Dedifferentiated amniotic fluid mesenchymal stem cell (primary cell): ENCODE measurements around the gene RNF26.

Experiments
- DNase-seq: peaks from one replicate; pipeline ENCODE4 v3.0.0-alpha.2; 2016; ENCODE audit errors: extremely low spot score

The RNF26 gene

GRCh38 chr11:119355091-119355843 lies 20.9 kb downstream of the RNF26 start:
- no peak for DNase-seq

- DNase-seq: peak; percentile 73
Observed at GRCh38 chr11:119356349-119357031, 22.2 kb downstream of the RNF26 start.

GRCh38 chr11:119357074-119357473 lies 22.7 kb downstream of the RNF26 start:
- DNase-seq: no peak

- DNase-seq: no peak
Observed at GRCh38 chr11:119359365-119360214, 25.3 kb downstream of the RNF26 start.

GRCh38 chr11:119361056-119361787 lies 26.9 kb downstream of the RNF26 start:
- DNase-seq: peak; percentile 65

GRCh38 chr11:119361941-119362725 lies 27.8 kb downstream of the RNF26 start:
- no peak for DNase-seq

GRCh38 chr11:119362741-119363080 lies 28.4 kb downstream of the RNF26 start:
- DNase-seq: no peak

GRCh38 chr11:119363081-119363850 lies 28.9 kb downstream of the RNF26 start:
- DNase-seq: no peak

GRCh38 chr11:119363851-119364590 lies 29.7 kb downstream of the RNF26 start:
- no peak for DNase-seq

GRCh38 chr11:119365071-119365591 lies 30.8 kb downstream of the RNF26 start:
- no peak for DNase-seq

GRCh38 chr11:119366690-119367620 lies 32.6 kb downstream of the RNF26 start:
- DNase-seq: no peak

- no peak for DNase-seq
Observed at GRCh38 chr11:119367661-119368120, 33.4 kb downstream of the RNF26 start.

- DNase-seq: no peak
Observed at GRCh38 chr11:119368121-119369034, 34.1 kb downstream of the RNF26 start.

GRCh38 chr11:119369132-119369925 lies 35.0 kb downstream of the RNF26 start:
- DNase-seq: no peak

- DNase-seq: no peak
Observed at GRCh38 chr11:119370486-119371046, 36.2 kb downstream of the RNF26 start.
